B cell (primary cell): Measurements from ENCODE around the gene OTUD5. TPM values are rescaled to one million over a fixed set of nuclear protein-coding genes. Genes with fewer than 3 reads are reported as not detected.

Experiments
- ATAC-seq: fragments of 200-7000 bp; cut with Tn5 transposase; one replicate; pipeline ENCODE4 v1.10.0; 2021; ENCODE audit warnings: low read depth, mild to moderate bottlenecking, moderate number of reproducible peaks, moderate library complexity
- CTCF ChIA-PET: fragments of 350-600 bp; sonication (Branson Sonifier 250); formaldehyde crosslinking; loops from one replicate; lab custom pipeline; 2021; ENCODE audit warnings: antibody characterized with exemption, inconsistent platforms; lab: Charles Lee
- POLR2A ChIA-PET: fragments of 350-600 bp; sonication (Branson Sonifier 250); formaldehyde crosslinking; loops from one replicate; lab custom pipeline; 2021; ENCODE audit warnings: antibody characterized with exemption; lab: Charles Lee
- DNase-seq: peaks from one replicate; pipeline ENCODE4 v3.0.0; 2013
- H2AFZ ChIP-seq: 2 replicates; pipeline ENCODE4 v1.6.1; 2012; ENCODE audit warnings: mild to moderate bottlenecking, low read depth, low read length; ENCODE audit not compliant: insufficient read depth, poor library complexity, severe bottlenecking
- H3K27ac ChIP-seq, 2 donors: 1 replicate in 1 of 2; 2 replicates in 1 of 2; pipeline ENCODE4 v1.5.1; 2012 to 2013; ENCODE audit warnings: low read length in 2 of 2, mild to moderate bottlenecking in 2 of 2, moderate library complexity in 1 of 2
- H3K27me3 ChIP-seq, 4 experiments: fragments of 200-600 bp in 1 of 4; sonication (generic) in 1 of 4; replicated peaks in 1 of 4; 1 replicate in 2 of 4; 2 replicates in 2 of 4; pipeline versions ENCODE4 v1.6.1 to v1.7.0; 2013 to 2016; ENCODE audit warnings: low read length in 3 of 4, mild to moderate bottlenecking in 2 of 4, mixed read lengths in 1 of 4, moderate library complexity in 1 of 4; ENCODE audit not compliant: insufficient read depth in 4 of 4, control insufficient read depth in 3 of 4; ENCODE audit errors: control extremely low read depth in 1 of 4
- H3K36me3 ChIP-seq, 2 experiments: replicated peaks in 1 of 2; 1 replicate in 1 of 2; 2 replicates in 1 of 2; pipeline versions ENCODE4 v1.6.1 to v1.7.1; 2013; ENCODE audit warnings: low read length in 1 of 2; ENCODE audit not compliant: insufficient read depth in 2 of 2, control insufficient read depth in 1 of 2; ENCODE audit errors: control extremely low read depth in 1 of 2, extremely low read depth in 1 of 2
- H3K4me1 ChIP-seq, 2 donors: fragments of 200-600 bp in 1 of 2; sonication (generic) in 1 of 2; 1 replicate in 1 of 2; 2 replicates in 1 of 2; pipeline versions ENCODE4 v1.5.1 to v1.6.1; 2013 to 2017; ENCODE audit warnings: low read length in 2 of 2; ENCODE audit not compliant: control insufficient read depth in 2 of 2, insufficient read depth in 2 of 2
- H3K4me2 ChIP-seq: replicated peaks from 2 replicates; pipeline ENCODE3; 2012; ENCODE audit warnings: mild to moderate bottlenecking, low read depth, low read length; ENCODE audit not compliant: poor library complexity, severe bottlenecking
- H3K4me3 ChIP-seq, 5 experiments: fragments of 200-600 bp in 1 of 5; sonication (generic) in 1 of 5; 1 replicate in 3 of 5; 2 replicates in 2 of 5; pipeline versions ENCODE4 v1.5.1 to v1.7.0; 2011 to 2016; ENCODE audit warnings: low read length in 4 of 5, mild to moderate bottlenecking in 4 of 5, low read depth in 2 of 5, control low read depth in 1 of 5, moderate library complexity in 1 of 5; ENCODE audit not compliant: insufficient read depth in 1 of 5; ENCODE audit errors: control extremely low read depth in 1 of 5, extremely low read depth in 1 of 5
- H3K79me2 ChIP-seq: fragments of 200-600 bp; sonication (generic); one replicate; pipeline ENCODE4 v1.6.0; 2016; ENCODE audit warnings: low read length; ENCODE audit not compliant: control insufficient read depth, insufficient read depth
- H3K9ac ChIP-seq: fragments of 200-600 bp; sonication (generic); 2 replicates; pipeline ENCODE4 v1.6.1; 2017; ENCODE audit warnings: mild to moderate bottlenecking, low read length, moderate library complexity
- H3K9me3 ChIP-seq, 3 donors: one replicate each; pipeline versions ENCODE4 v1.6.1 to v1.7.1; 2013; ENCODE audit warnings: low read length in 2 of 3; ENCODE audit not compliant: control insufficient read depth in 2 of 3, insufficient read depth in 1 of 3; ENCODE audit errors: control extremely low read depth in 1 of 3
- H4K20me1 ChIP-seq: 2 replicates; pipeline ENCODE4 v1.6.0; 2012; ENCODE audit warnings: mild to moderate bottlenecking, low read length; ENCODE audit not compliant: insufficient read depth, control insufficient read depth, poor library complexity, severe bottlenecking
- H3K27ac Mint-ChIP-seq: one replicate; pipeline ENCODE4 v1.8.0; 2021; ENCODE audit warnings: mixed read lengths
- H3K27me3 Mint-ChIP-seq: one replicate; pipeline ENCODE4 v1.8.0; 2021; ENCODE audit warnings: mixed read lengths
- H3K4me1 Mint-ChIP-seq: one replicate; pipeline ENCODE4 v1.8.0; 2021; ENCODE audit warnings: mixed read lengths
- H3K4me3 Mint-ChIP-seq: one replicate; pipeline ENCODE4 v1.8.0; 2021; ENCODE audit warnings: mixed read lengths
- H3K9me3 Mint-ChIP-seq: one replicate; pipeline ENCODE4 v1.8.0; 2022; ENCODE audit warnings: mixed read lengths; ENCODE audit not compliant: insufficient read depth
- EZH2 ChIP-seq: IDR thresholded peaks from 2 replicates; pipeline ENCODE4 v1.6.1; 2012; ENCODE audit warnings: borderline replicate concordance, low read depth, mild to moderate bottlenecking, moderate library complexity, low read length; ENCODE audit not compliant: insufficient read depth, poor library complexity, severe bottlenecking
- WGBS: methylation state at CpG from one replicate; pipeline ENCODE4 v1.1.5; 2013; ENCODE audit warnings: missing lambda C conversion rate; ENCODE audit not compliant: insufficient coverage; 5-methylcytosine and 5-hydroxymethylcytosine counted together
- intact Hi-C: fragments of 100-400 bp; cut with micrococcal nuclease; formaldehyde crosslinking; loops from one replicate; pipeline ENCODE4 v1.10.0; 2022
- polyA plus RNA-seq: library from polyadenylated mRNA; depleted of rRNA; stranded (reverse); fragments of >200 nt; gene quantifications from 2 replicates; pipeline ENCODE4 v1.2.3, GENCODE V29; 2012
- total RNA-seq, 2 donors: library from RNA; stranded (reverse); fragments of 120-200 nt in 1 of 2; gene quantifications; 1 replicate in 1 of 2; 2 replicates in 1 of 2; pipeline versions ENCODE4 v1.2.3 to v1.2.4, GENCODE V29; 2013 to 2022
- TF ChIP-seq, protein P1 (sequence below): fragments of 200-600 bp; IDR thresholded peaks from one replicate; pipeline ENCODE4 v1.8.0; 2022; ENCODE audit warnings: antibody characterized with exemption, mild to moderate bottlenecking

OTUD5 gene
- total and polyA plus RNA-seq, 2 donors (not counting 1 experiment from before 2014, with no cell fraction given): 105 to 116 TPM

DNA sequence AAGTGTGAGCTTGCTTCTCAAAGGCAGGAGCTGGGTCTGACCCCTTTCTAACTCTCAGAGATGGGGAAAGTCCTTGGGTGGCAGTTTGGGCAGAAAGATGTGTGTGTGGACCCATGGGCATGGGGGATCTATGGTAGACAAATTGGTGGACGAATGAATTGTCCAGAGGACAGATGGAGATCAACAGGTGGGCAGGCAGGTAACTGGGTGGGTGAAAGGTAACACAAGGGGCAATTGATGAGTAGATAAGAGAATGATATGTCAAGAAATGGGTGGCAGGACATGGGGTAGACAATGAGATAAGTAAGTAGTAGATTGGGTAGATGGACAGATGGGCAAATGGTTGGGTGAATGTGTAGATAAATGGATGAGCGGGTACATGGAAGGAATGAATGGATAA is 17.2 kb upstream of the OTUD5 start:
- Mint-ChIP-seq H3K27me3 (no peaks in the 10 kb centered on the region), H3K27ac (no peak overlapping the region), H3K4me3 (no peak overlapping the region), H3K9me3 (no peaks in the 10 kb centered on the region), H3K4me1 (peaks cover 15% of the 10 kb centered on the region)
- Histone ChIP-seq H3K27me3 (no peaks in the 10 kb centered on the region), H3K4me3 (no peak overlapping the region), H3K79me2 (no peaks in the 10 kb centered on the region), H3K36me3 (peaks cover 0 to 17% of the 10 kb centered on the region in 2 experiments), H3K4me1 (peaks cover 12 to 14% of the 10 kb centered on the region in 2 donors), H3K27ac (no peak overlapping the region), H2AFZ (no peak overlapping the region), H3K4me2 (no peak overlapping the region), H4K20me1 (no peaks in the 10 kb centered on the region), H3K9ac (no peak overlapping the region), H3K9me3 (no peaks in the 10 kb centered on the region)
- WGBS: 50% methylated on average over 2 of the region's 2 CpGs
- TF ChIP-seq, protein P1, sequence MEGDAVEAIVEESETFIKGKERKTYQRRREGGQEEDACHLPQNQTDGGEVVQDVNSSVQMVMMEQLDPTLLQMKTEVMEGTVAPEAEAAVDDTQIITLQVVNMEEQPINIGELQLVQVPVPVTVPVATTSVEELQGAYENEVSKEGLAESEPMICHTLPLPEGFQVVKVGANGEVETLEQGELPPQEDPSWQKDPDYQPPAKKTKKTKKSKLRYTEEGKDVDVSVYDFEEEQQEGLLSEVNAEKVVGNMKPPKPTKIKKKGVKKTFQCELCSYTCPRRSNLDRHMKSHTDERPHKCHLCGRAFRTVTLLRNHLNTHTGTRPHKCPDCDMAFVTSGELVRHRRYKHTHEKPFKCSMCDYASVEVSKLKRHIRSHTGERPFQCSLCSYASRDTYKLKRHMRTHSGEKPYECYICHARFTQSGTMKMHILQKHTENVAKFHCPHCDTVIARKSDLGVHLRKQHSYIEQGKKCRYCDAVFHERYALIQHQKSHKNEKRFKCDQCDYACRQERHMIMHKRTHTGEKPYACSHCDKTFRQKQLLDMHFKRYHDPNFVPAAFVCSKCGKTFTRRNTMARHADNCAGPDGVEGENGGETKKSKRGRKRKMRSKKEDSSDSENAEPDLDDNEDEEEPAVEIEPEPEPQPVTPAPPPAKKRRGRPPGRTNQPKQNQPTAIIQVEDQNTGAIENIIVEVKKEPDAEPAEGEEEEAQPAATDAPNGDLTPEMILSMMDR: no peak
- no peak for TF ChIP-seq EZH2
- intact Hi-C loops: no loop called here
- DNase-seq (no peak), ATAC-seq (no peak)
- ChIA-PET POLR2A (no interaction called here), CTCF (no interaction called here)

DNA sequence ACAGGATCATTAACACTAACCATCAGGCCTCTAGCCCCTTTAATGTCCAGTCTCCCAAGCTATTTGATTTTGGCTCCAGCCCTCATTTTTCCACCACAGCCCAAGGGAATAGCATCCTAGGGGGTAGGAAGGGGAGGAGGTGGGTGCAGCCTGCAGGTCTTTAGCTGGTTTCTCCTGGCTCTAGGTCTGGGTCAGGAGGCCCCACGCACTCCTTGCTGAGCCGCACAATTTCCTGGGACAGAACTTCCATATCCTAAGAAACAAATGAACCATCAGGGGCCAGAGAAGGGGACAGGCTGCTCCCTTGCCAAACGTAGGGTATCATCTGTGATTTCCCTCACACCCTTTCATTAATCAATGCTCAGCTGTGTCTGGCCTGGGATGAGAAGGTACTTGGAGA is 16.6 kb upstream of the OTUD5 start:
- no peaks in the 10 kb centered on the region for H3K9me3 Mint-ChIP-seq
- intact Hi-C loops: no loop called here
- POLR2A ChIA-PET: no interaction called here

More for the DNA sequence above, 16.6 kb upstream of the OTUD5 start:
- no peak overlapping the region for H3K9ac ChIP-seq
- no peak overlapping the region for H3K4me3 Mint-ChIP-seq
- no peak overlapping the region for H3K4me3 ChIP-seq
- no peaks in the 10 kb centered on the region for H3K79me2 ChIP-seq
- no CpG with 5 or more reads among the region's 3 CpGs for WGBS
- H3K4me1 Mint-ChIP-seq: peaks cover 15% of the 10 kb centered on the region
- no peak overlapping the region for H3K27ac ChIP-seq
- no peaks in the 10 kb centered on the region for H4K20me1 ChIP-seq
- ATAC-seq (no peak), DNase-seq (no peak)
- no peak overlapping the region for H2AFZ ChIP-seq
- CTCF ChIA-PET: interaction anchor here (3.5 kb wide), 1 partner anchor 69 kb away, joined by 16 read pairs; the partner anchor contains the start of gene TFE3
- H3K4me2 ChIP-seq: no peak overlapping the region
- TF ChIP-seq EZH2: no peak
- TF ChIP-seq, protein P1: no peak
- no peaks in the 10 kb centered on the region for H3K27me3 ChIP-seq
- H3K4me1 ChIP-seq: peaks cover 12 to 14% of the 10 kb centered on the region in 2 donors
- no peaks in the 10 kb centered on the region for H3K27me3 Mint-ChIP-seq
- no peaks in the 10 kb centered on the region for H3K9me3 ChIP-seq
- H3K27ac Mint-ChIP-seq: no peak overlapping the region
- H3K36me3 ChIP-seq: peaks cover 0 to 17% of the 10 kb centered on the region in 2 experiments
